Suppressor macrophage treated with lipopolysaccharide for 4 hours (primary cell): ENCODE results near the gene UTP15.
A peak's percentile ranks its signal among the peaks of the same experiment; 100 is the strongest.

Experiments
- DNase-seq: peaks from one replicate; pipeline ENCODE4 v3.0.0-alpha.2; 2020

The UTP15 gene

GRCh38 chr5:73624888-73625287, 59.3 kb downstream of the UTP15 start:
- no peak for DNase-seq

- DNase-seq, result no peak
These were observed 59.9 kb downstream of the UTP15 start for GRCh38 chr5:73625372-73625943.

- peak; percentile 47 for DNase-seq
These were observed 60.6 kb downstream of the UTP15 start, which contains the start of gene ARHGEF28 for GRCh38 chr5:73625944-73626811. ARHGEF28 (plus strand) TSS chr5:73626196; CDS start chr5:73684852, 58,656 bp downstream.

- no peak for DNase-seq
These were observed 61.3 kb downstream of the UTP15 start for GRCh38 chr5:73626814-73627313.

GRCh38 chr5:73629456-73629855, 63.9 kb downstream of the UTP15 start:
- DNase-seq, result no peak

- no peak for DNase-seq
These were observed 65.2 kb downstream of the UTP15 start for GRCh38 chr5:73630765-73631164.

GRCh38 chr5:73631500-73631899, 66.0 kb downstream of the UTP15 start:
- no peak for DNase-seq
